Bronchial epithelial cell (primary cell): ENCODE data around the gene CMC1. TPM values are rescaled to one million over a fixed set of nuclear protein-coding genes. Genes with fewer than 3 reads are reported as not detected.

Experiments used
- DNase-seq: peaks from one replicate; pipeline ENCODE4 v3.0.0-alpha.2; 2010; ENCODE audit warnings: low read depth
- FAIRE-seq: peaks from 2 replicates; lab custom pipeline; 2011; peaks lifted over from hg19 to GRCh38; lab: Jason Lieb, UNC
- H3K27me3 ChIP-seq: 2 replicates; pipeline ENCODE4 v1.5.1; 2011; ENCODE audit warnings: low read length; ENCODE audit not compliant: control insufficient read depth, insufficient read depth
- H3K36me3 ChIP-seq: 2 replicates; pipeline ENCODE4 v1.5.1; 2011; ENCODE audit warnings: low read length; ENCODE audit not compliant: control insufficient read depth, insufficient read depth
- H3K4me3 ChIP-seq: 2 replicates; pipeline ENCODE4 v1.5.1; 2011; ENCODE audit warnings: mild to moderate bottlenecking, low read depth, low read length, control low read depth
- total RNA-seq: library from RNA; depleted of rRNA; stranded (reverse); fragments of >200 nt; gene quantifications from 2 replicates; pipeline ENCODE4 v1.2.1, GENCODE V29; 2014
- TF ChIP-seq, protein P1 (sequence below): IDR thresholded peaks from 2 replicates; pipeline ENCODE4 v1.5.1; 2011; ENCODE audit warnings: mild to moderate bottlenecking, moderate library complexity, low read length, control low read depth, inconsistent platforms; ENCODE audit not compliant: insufficient read depth, severe bottlenecking

Gene CMC1
- total RNA-seq, 1 donor from 2014 or later: 2.4 TPM

GRCh38 chr3:28348629-28349468, 107.4 kb downstream of the CMC1 start, which contains the start of the genes AZI2 and ZCWPW2:
TSS of gene AZI2 (minus strand) at chr3:28348824. CDS start at chr3:28340617, 8,207 bp downstream.
TSS of gene ZCWPW2 (plus strand) at chr3:28348721. CDS start at chr3:28413069, 64,348 bp downstream.
- peak; percentile 32 for FAIRE-seq
- H3K36me3 ChIP-seq: no peaks in the 10 kb centered on the region

GRCh38 chr3:28349469-28350000, 108.1 kb downstream of the CMC1 start:
- TF ChIP-seq, protein P1, sequence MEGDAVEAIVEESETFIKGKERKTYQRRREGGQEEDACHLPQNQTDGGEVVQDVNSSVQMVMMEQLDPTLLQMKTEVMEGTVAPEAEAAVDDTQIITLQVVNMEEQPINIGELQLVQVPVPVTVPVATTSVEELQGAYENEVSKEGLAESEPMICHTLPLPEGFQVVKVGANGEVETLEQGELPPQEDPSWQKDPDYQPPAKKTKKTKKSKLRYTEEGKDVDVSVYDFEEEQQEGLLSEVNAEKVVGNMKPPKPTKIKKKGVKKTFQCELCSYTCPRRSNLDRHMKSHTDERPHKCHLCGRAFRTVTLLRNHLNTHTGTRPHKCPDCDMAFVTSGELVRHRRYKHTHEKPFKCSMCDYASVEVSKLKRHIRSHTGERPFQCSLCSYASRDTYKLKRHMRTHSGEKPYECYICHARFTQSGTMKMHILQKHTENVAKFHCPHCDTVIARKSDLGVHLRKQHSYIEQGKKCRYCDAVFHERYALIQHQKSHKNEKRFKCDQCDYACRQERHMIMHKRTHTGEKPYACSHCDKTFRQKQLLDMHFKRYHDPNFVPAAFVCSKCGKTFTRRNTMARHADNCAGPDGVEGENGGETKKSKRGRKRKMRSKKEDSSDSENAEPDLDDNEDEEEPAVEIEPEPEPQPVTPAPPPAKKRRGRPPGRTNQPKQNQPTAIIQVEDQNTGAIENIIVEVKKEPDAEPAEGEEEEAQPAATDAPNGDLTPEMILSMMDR: no peak
- DNase-seq: no peak
- no peak for FAIRE-seq
- H3K36me3 ChIP-seq: no peaks in the 10 kb centered on the region
- peak overlapping the region; percentile 90 for H3K4me3 ChIP-seq
- H3K27me3 ChIP-seq: no peaks in the 10 kb centered on the region

More at GRCh38 chr3:28348629-28349468, 107.4 kb downstream of the CMC1 start, which contains the start of the genes AZI2 and ZCWPW2:
- TF ChIP-seq, protein P1: peak; percentile 26
- H3K27me3 ChIP-seq: no peaks in the 10 kb centered on the region
- H3K4me3 ChIP-seq: peak within 1 kb of the TSS; percentile 90
- DNase-seq: peak; percentile 80

Other genes with a start within 250 kb of the CMC1 start
- gene ZCWPW2, start 107.1 kb downstream of the CMC1 start, total RNA-seq: 0.38 TPM in 1 of 2 replicates, not detected in the other
- 81.6 and 148 TPM in 2 replicates for gene AZI2, start 107.2 kb downstream of the CMC1 start, total RNA-seq